ENCODE results near the gene FKBP11. TPM values are rescaled to one million over a fixed set of nuclear protein-coding genes. Genes with fewer than 3 reads are reported as not detected.
A peak's percentile ranks its signal among the peaks of the same experiment; 100 is the strongest.

FKBP11 gene
- total RNA-seq, 8 experiments from 2014 or later = 6.0 to 64.3 (median 7.9) TPM

GRCh38 chr12:48946205-48946604 is 20.9 kb upstream of the FKBP11 start:
- peak in 3 of 8 experiments; percentile 15 to 84 (median 58) for ATAC-seq (replicated peaks in 6 of 8)
- Histone ChIP-seq H3K4me3 (no peak overlapping the region), H3K4me1 (replicated peaks in 1 of 2) (no peaks in the 10 kb centered on the region), H3K27ac (no peak overlapping the region)
- in situ Hi-C loops (cut with MboI; ENCODE audit: low pct_unique_long_range_greater_than_20kb in 2 of 9, low sequenced_read_pairs in 9 of 9, unreplicated experiment in 9 of 9) = no loop called here

DNA sequence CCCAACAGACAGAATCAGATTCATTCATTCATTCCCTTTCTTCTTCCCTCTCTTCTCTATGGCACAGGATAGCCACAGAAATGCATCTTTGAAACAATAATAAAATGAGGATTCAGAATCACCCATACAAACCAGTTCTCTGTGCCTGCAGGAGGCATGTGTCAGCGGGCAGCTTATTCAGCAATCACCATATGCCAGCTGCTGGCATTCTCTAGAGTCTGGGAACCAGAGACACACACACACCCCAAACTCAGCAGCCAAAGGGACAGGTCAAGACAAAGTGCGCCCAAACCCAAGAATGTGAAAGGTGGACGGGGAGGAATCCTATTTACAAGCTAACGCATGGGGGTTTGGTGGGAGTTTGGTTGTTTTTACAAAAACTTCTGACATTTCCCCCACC is 17.9 kb upstream of the FKBP11 start:
- Histone ChIP-seq H3K4me1 (replicated peaks in 1 of 2) (no peaks in the 10 kb centered on the region), H3K4me3 (no peak overlapping the region), H3K27ac (no peak overlapping the region)
- in situ Hi-C loops (cut with MboI; ENCODE audit: low pct_unique_long_range_greater_than_20kb in 2 of 9, low sequenced_read_pairs in 9 of 9, unreplicated experiment in 9 of 9) = no loop called here
- no peak for ATAC-seq (replicated peaks in 6 of 8)
- 0 to 100% (median 60%) methylated on average over 1 to 3 of the region's 4 CpGs; no CpG with 5 or more reads in 1 of the 10 experiments for WGBS, 10 experiments

DNA sequence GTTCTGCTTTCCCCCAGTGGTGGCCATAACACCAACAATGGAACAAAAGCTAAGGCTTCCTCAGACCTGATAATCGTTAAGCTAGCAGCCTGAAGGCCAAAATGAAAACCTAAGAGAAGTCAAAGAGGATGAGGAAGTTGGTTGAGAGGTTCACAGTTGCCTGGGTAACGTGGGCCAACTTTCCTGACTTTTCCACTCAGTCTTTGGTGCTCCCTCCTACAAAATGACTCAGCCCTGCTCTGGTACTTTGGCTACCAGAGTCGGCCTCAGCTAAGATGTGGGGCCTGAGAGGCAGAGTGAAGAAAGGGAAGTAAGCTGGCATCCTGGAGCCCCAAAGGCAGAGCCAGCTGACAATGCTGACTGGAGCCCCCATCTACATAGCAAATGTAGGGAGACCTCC is 14.9 kb upstream of the FKBP11 start:
- WGBS, 10 experiments = 40 to 100% (median 72%) methylated on average over 1 to 2 of the region's 3 CpGs; no CpG with 5 or more reads in 4 of the 10 experiments
- no peaks in the 10 kb centered on the region for H3K4me1 ChIP-seq (replicated peaks in 1 of 2)
- H3K27ac ChIP-seq = no peak overlapping the region
- no peak for ATAC-seq (replicated peaks in 6 of 8)
- in situ Hi-C loops (cut with MboI; ENCODE audit: low pct_unique_long_range_greater_than_20kb in 2 of 9, low sequenced_read_pairs in 9 of 9, unreplicated experiment in 9 of 9) = no loop called here
- H3K4me3 ChIP-seq = no peak overlapping the region

GRCh38 chr12:48938805-48939204 is 13.5 kb upstream of the FKBP11 start:
- Histone ChIP-seq H3K4me1 (replicated peaks in 1 of 2) (no peaks in the 10 kb centered on the region), H3K27ac (no peak overlapping the region), H3K4me3 (no peak overlapping the region)
- 60 to 100% (median 96%) methylated on average over 1 to 5 of the region's 7 CpGs; no CpG with 5 or more reads in 5 of the 10 experiments for WGBS, 10 experiments
- in situ Hi-C loops (cut with MboI; ENCODE audit: low pct_unique_long_range_greater_than_20kb in 2 of 9, low sequenced_read_pairs in 9 of 9, unreplicated experiment in 9 of 9) = no loop called here
- no peak for ATAC-seq (replicated peaks in 6 of 8)

DNA sequence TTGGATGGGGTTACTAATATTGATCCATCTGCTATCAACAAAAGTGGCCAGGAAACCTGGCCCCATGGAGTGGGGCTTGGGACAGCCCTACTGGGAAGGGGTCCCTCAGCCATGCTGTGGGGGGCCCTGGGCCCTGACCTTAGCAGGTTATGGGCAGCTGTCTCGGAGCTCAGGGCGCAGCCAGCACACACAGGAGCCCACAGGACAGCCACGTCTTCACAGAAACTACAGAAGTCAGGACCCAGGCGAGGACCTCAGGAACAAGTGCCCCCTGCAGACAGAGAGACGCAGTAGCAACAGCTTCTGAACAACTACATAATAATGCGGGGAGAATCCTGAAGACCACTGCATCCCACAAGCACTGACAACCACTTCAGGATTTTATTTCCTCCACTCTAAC is 11.9 kb upstream of the FKBP11 start:
- in situ Hi-C loops (cut with MboI; ENCODE audit: low pct_unique_long_range_greater_than_20kb in 2 of 9, low sequenced_read_pairs in 9 of 9, unreplicated experiment in 9 of 9) = no loop called here
- 56 to 76% (median 60%) methylated on average over 2 to 5 of the region's 6 CpGs; no CpG with 5 or more reads in 7 of the 10 experiments for WGBS, 10 experiments
- H3K4me1 ChIP-seq (replicated peaks in 1 of 2) = no peaks in the 10 kb centered on the region
- H3K4me3 ChIP-seq = no peak overlapping the region
- no peak overlapping the region for H3K27ac ChIP-seq
- ATAC-seq (replicated peaks in 6 of 8) = peak in 3 of 8 experiments; percentile 14 to 33 (median 21)

GRCh38 chr12:48936379-48936979 is 11.2 kb upstream of the FKBP11 start:
- Histone ChIP-seq H3K27ac (no peak overlapping the region), H3K4me3 (no peak overlapping the region), H3K4me1 (replicated peaks in 1 of 2) (no peaks in the 10 kb centered on the region)
- peak; percentile 62 to 88 (median 80) for ATAC-seq (replicated peaks in 6 of 8)
- in situ Hi-C loops (cut with MboI; ENCODE audit: low pct_unique_long_range_greater_than_20kb in 2 of 9, low sequenced_read_pairs in 9 of 9, unreplicated experiment in 9 of 9) = no loop called here

- 100% methylated on average over 1 of the region's 1 CpG; no CpG with 5 or more reads in 8 of the 10 experiments for WGBS, 10 experiments
- no peak overlapping the region for H3K27ac ChIP-seq
- ATAC-seq (replicated peaks in 6 of 8) = no peak
- no peak overlapping the region for H3K4me3 ChIP-seq
- no peaks in the 10 kb centered on the region for H3K4me1 ChIP-seq (replicated peaks in 1 of 2)
- in situ Hi-C loops (cut with MboI; ENCODE audit: low pct_unique_long_range_greater_than_20kb in 2 of 9, low sequenced_read_pairs in 9 of 9, unreplicated experiment in 9 of 9) = no loop called here
Measured at GRCh38 chr12:48934312-48934706, 9.0 kb upstream of the FKBP11 start.

DNA sequence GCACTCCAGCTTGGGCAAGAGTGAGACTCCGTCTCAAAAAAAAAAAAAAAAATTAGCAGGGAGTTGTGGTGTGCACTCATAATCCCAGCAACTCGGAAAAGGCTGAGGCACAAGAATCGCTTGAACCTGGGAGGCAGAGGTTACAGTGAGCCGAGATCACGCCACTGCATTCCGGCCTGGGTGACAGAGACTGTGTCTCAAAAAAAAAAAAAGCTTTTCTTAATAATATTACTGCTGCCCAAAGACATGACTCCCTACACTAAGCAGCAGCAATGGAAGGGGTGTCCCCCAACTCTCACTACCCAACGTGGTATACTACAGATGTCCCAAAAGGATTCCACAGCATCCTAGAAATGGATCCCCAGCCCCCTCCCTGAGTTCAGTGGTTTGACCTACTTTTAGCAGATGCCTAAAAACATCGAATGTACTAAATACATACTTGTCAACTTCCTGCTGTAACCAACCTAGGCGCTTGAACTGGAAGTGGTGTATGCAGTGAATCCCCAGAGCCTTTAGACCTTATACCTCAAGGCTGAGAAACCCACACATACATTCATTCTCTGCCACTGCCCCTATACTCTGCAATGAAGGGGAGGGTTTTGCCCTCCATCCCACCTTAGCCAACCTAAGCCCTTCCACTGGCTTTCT is 8.5 kb upstream of the FKBP11 start:
- ATAC-seq (replicated peaks in 6 of 8) = no peak
- H3K4me3 ChIP-seq = no peak overlapping the region
- no peak overlapping the region for H3K27ac ChIP-seq
- in situ Hi-C loops (cut with MboI; ENCODE audit: low pct_unique_long_range_greater_than_20kb in 2 of 9, low sequenced_read_pairs in 9 of 9, unreplicated experiment in 9 of 9) = no loop called here
- no peaks in the 10 kb centered on the region for H3K4me1 ChIP-seq (replicated peaks in 1 of 2)
- 67 to 100% (median 98%) methylated on average over 1 to 7 of the region's 9 CpGs; no CpG with 5 or more reads in 2 of the 10 experiments for WGBS, 10 experiments

DNA sequence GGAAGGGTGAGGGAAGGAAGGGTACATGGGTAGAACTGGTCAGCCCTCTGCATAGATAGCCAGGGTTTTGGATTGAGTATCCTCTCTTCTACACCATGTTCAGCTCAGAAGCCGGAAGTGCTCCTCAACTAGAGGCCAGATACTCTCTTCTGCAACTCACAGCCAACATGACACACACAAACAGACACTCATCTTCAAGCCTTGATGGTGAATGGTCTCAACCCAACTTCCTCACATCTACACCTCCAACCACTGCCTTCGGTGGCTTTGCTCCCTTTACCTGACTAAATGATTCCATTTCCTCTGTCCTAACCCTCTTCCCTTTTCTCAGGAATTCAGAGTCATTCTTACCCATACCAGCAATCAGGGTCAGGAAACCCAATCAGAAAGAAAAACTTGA is 7.6 kb upstream of the FKBP11 start:
- in situ Hi-C loops (cut with MboI; ENCODE audit: low pct_unique_long_range_greater_than_20kb in 2 of 9, low sequenced_read_pairs in 9 of 9, unreplicated experiment in 9 of 9) = no loop called here
- H3K27ac ChIP-seq = no peak overlapping the region
- WGBS, 10 experiments = 79 to 100% methylated on average over 1 to 2 of the region's 2 CpGs; no CpG with 5 or more reads in 8 of the 10 experiments
- no peak overlapping the region for H3K4me3 ChIP-seq
- no peak for ATAC-seq (replicated peaks in 6 of 8)
- no peaks in the 10 kb centered on the region for H3K4me1 ChIP-seq (replicated peaks in 1 of 2)

- ATAC-seq (replicated peaks in 6 of 8) = no peak
- Histone ChIP-seq H3K4me1 (replicated peaks in 1 of 2) (no peaks in the 10 kb centered on the region), H3K27ac (no peak overlapping the region), H3K4me3 (no peak overlapping the region)
- in situ Hi-C loops (cut with MboI; ENCODE audit: low pct_unique_long_range_greater_than_20kb in 2 of 9, low sequenced_read_pairs in 9 of 9, unreplicated experiment in 9 of 9) = no loop called here
- 49 to 100% (median 93%) methylated on average over 1 to 4 of the region's 4 CpGs for WGBS, 10 experiments
Measured at GRCh38 chr12:48930475-48930874, 5.2 kb upstream of the FKBP11 start.

GRCh38 chr12:48929551-48929950 is 4.3 kb upstream of the FKBP11 start:
- no peak for ATAC-seq (replicated peaks in 6 of 8)

DNA sequence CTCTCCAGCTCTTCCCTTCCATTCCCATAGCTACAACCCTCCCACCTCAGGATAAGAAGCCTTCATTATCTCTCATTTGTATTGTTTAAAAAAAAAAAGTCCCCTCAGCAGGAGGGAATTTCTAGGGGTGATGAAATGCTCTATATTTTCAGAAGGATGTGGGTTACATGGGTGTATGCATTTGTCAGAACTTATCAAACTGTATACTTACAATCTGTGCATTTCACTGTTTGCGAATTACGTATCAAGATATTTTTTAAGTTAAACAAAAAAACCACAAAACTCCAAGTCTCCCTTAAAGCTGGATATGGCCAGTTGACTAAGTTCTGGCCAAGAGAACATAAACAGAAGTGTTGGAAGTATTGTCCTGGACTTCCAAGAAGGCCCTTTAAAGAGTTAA is 2.0 kb upstream of the FKBP11 start:
- no peak for ATAC-seq (replicated peaks in 6 of 8)
- no peaks in the 10 kb centered on the region for H3K4me1 ChIP-seq (replicated peaks in 1 of 2)
- in situ Hi-C loops (cut with MboI; ENCODE audit: low pct_unique_long_range_greater_than_20kb in 2 of 9, low sequenced_read_pairs in 9 of 9, unreplicated experiment in 9 of 9) = no loop called here
- no peak overlapping the region for H3K27ac ChIP-seq
- no peak overlapping the region for H3K4me3 ChIP-seq
- WGBS, 10 experiments = 80 to 100% (median 95%) methylated on average over 1 to 2 of the region's 2 CpGs; no CpG with 5 or more reads in 3 of the 10 experiments

More at GRCh38 chr12:48929551-48929950, 4.3 kb upstream of the FKBP11 start:
- in situ Hi-C loops (cut with MboI; ENCODE audit: low pct_unique_long_range_greater_than_20kb in 2 of 9, low sequenced_read_pairs in 9 of 9, unreplicated experiment in 9 of 9) = no loop called here
- no peak overlapping the region for H3K4me3 ChIP-seq
- no peak overlapping the region for H3K27ac ChIP-seq
- no peaks in the 10 kb centered on the region for H3K4me1 ChIP-seq (replicated peaks in 1 of 2)
- WGBS, 10 experiments = 80 to 100% (median 100%) methylated on average over 1 of the region's 1 CpG; no CpG with 5 or more reads in 7 of the 10 experiments

DNA sequence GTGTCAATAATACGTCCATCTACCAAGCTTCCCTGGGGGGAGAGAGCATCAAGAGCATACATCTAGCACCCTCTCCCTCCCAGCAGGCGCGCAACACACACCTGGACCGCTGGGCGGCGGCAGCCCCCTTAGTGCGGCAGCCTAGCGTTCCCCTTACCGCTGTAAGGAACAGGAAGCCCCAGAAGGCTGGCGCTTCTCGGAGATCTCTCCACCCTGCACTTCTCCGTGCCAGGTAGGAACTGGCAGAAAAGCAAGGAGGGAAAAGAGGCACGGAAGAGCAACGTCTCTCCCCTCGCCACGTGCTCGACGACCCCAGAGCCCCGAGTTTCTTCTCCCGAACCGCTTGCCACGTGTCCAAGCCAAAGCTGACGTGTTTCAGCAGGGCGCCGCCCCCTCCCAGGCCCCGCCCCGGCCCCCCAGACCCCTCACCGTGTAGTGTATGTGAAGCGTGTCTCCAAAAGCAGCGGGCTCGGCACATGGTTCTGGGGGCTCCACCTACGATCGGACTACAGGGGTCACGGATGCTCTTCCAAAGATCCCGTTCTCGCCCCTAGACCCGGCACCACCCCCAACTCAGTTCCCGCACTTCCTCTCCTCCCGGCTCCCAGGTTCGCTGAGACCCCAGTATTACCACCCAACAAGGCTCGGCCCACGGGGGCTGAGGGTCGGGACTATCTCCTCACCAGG is 532 bp downstream of the FKBP11 start:
- 100% methylated on average over 4 of the region's 43 CpGs; no CpG with 5 or more reads in 9 of the 10 experiments for WGBS, 10 experiments
- Histone ChIP-seq H3K27ac (no peak overlapping the region), H3K4me1 (replicated peaks in 1 of 2) (no peaks in the 10 kb centered on the region), H3K4me3 (no peak overlapping the region)
- in situ Hi-C loops (cut with MboI; ENCODE audit: low pct_unique_long_range_greater_than_20kb in 2 of 9, low sequenced_read_pairs in 9 of 9, unreplicated experiment in 9 of 9) = no loop called here
- ATAC-seq (replicated peaks in 6 of 8) = peak in 3 of 8 experiments; percentile 54 to 78 (median 57)
